RWPE1 (cell line): Measurements from ENCODE around the gene CC2D1A.
"Not testable (repeated sequence)": the region's sequence is repeated elsewhere in the genome, so short reads cannot be mapped to it uniquely, and the experiment has no call there.

Source experiments
- CTCF ChIA-PET: fragments of 350-600 bp; sonication (Branson Sonifier 250); formaldehyde crosslinking; extraction: SDS; loops from one replicate; lab custom pipeline; 2021; lab: Yijun Ruan, JAX
- POLR2A ChIA-PET: fragments of 400-600 bp; formaldehyde crosslinking; extraction: SDS; loops from one replicate; lab custom pipeline; 2020; ENCODE audit warnings: antibody characterized with exemption; ENCODE audit not compliant: low non-redundant PET; lab: Yijun Ruan, JAX
- DNase-seq: peaks from one replicate; pipeline ENCODE4 v3.0.0; 2012; ENCODE audit warnings: low spot score
- H3K27ac ChIP-seq: fragments of 450-650 bp; 2 replicates; pipeline ENCODE4 v1.5.1; 2017
- TF ChIP-seq, protein P1 (sequence below): fragments of 450-650 bp; conservative IDR thresholded peaks from 2 replicates; pipeline ENCODE4 v1.5.1; 2017; ENCODE audit warnings: low read depth, mild to moderate bottlenecking

Gene CC2D1A

DNA sequence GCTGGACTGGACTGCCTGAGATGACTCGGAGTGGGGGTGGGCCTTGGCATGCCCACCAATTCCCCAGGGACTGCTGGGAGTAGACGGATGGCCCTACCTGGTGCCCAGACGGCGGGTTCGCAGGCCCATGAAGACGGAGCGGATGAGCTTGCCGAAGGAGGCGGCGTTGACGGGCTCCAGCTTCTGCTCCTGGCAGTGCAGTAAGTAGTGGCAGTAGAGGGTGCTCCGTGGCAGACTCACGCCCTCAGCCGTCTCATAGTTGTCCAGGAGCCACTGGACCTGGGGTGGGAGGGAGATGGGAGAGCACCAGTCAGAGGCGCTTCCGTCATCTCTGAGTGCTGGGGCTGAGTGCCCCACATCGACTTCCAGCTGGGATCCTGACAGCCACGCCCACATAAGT is 63.9 kb downstream of the CC2D1A start:
- TF ChIP-seq, protein P1, sequence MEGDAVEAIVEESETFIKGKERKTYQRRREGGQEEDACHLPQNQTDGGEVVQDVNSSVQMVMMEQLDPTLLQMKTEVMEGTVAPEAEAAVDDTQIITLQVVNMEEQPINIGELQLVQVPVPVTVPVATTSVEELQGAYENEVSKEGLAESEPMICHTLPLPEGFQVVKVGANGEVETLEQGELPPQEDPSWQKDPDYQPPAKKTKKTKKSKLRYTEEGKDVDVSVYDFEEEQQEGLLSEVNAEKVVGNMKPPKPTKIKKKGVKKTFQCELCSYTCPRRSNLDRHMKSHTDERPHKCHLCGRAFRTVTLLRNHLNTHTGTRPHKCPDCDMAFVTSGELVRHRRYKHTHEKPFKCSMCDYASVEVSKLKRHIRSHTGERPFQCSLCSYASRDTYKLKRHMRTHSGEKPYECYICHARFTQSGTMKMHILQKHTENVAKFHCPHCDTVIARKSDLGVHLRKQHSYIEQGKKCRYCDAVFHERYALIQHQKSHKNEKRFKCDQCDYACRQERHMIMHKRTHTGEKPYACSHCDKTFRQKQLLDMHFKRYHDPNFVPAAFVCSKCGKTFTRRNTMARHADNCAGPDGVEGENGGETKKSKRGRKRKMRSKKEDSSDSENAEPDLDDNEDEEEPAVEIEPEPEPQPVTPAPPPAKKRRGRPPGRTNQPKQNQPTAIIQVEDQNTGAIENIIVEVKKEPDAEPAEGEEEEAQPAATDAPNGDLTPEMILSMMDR, result no peak
- ChIA-PET POLR2A (no interaction called here), CTCF (interaction anchor here (0.6 kb wide), 1 partner anchor 36 kb away, joined by 3 read pairs; no protein-coding TSS in a partner anchor)
- no peak for DNase-seq
- H3K27ac ChIP-seq, result peak overlapping the region; percentile 3; the same call in 1 of the 2 replicates

DNA sequence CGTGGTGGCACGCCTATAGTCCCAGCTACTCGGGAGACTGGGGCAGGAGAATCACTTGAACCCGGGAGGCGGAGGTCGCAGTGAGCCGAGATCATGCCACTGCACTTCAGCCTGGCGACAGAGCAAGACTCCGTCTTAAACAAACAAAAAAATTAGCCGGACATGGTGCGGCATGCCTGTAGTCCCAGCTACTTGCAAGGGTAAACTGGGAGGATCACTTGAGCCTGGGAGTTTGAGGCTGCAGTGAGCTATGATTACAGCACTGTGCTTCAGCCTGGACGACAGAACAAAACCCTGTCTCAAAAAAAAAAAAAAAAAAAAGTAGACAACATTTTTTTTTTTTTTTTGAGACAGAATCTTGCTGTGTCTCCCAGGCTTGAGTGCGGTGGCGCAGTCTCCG is 65.9 kb downstream of the CC2D1A start:
- DNase-seq, POLR2A ChIA-PET: not testable (repeated sequence)
- CTCF ChIA-PET, result interaction anchor here (0.6 kb wide), 2 partner anchors 138 to 244 kb away, joined by 3 to 4 read pairs; no protein-coding TSS in a partner anchor
- peak overlapping the region; percentile 50 for H3K27ac ChIP-seq

DNA sequence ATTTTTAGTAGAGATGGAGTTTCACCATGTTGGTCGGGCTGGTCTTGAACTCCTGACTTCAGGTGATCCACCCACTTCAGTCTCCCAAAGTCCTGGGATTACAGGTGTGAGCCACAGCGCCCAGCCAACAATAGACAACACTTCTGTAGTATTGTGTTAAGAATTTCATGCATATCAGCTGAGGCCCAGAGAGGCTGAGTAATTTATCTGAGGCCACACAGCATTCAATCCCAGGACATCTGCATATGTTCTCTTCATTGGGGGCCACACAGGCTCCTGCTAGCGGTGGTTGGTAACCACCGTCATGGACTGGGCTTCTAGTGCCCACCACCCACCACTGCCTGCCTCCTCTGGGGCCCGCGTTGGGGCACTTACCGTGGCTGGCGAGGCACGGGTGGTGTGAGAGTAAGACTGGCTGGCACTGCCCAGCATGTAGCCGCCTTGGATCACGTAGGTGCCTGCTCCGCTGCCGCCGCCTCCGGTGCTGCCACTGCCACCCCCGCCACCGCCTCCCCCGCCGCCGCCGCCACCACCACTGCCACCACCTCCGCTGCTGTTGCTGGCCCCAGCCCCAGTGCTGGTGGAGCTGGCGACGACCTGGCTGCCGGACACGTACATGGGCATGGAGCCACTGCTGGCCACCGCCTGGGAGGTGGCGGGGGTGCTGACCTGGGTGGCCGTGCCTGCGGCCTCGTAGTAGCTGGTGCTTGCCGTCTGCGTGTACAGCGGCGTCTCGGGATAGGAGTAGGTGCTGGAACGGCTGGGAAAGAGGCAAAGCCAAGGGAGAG is 66.6 kb downstream of the CC2D1A start:
- ChIA-PET CTCF (no interaction called here), POLR2A (no interaction called here)
- peak overlapping the region; percentile 50; the same call in 1 of the 2 replicates for H3K27ac ChIP-seq
- no peak for DNase-seq
- TF ChIP-seq, protein P1, result no peak

DNA sequence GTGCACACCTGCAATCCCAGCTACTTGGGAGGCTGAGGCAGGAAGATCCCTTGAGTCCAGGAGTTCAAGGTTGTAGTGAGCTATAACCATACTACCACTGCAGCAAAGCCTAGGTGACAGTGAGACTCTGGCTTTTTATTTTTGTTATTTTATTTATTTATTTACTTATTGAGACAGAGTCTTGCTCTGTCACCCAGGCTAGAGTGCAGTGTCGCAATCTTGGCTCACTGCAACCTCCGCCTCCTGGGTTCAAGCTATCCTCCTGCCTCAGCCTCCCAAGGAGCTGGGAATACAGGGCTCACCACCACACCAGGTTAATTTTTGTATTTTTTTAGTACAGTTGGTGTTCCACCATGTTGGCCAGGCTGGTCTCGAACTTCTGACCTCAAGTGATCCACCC is 67.5 kb downstream of the CC2D1A start:
- DNase-seq, CTCF ChIA-PET: not testable (repeated sequence)
- POLR2A ChIA-PET, result interaction anchor here (0.6 to 1.0 kb wide), 2 partner anchors 20 to 108 kb away, joined by 3 read pairs; no protein-coding TSS in a partner anchor
- peak overlapping the region; percentile 50 for H3K27ac ChIP-seq

DNA sequence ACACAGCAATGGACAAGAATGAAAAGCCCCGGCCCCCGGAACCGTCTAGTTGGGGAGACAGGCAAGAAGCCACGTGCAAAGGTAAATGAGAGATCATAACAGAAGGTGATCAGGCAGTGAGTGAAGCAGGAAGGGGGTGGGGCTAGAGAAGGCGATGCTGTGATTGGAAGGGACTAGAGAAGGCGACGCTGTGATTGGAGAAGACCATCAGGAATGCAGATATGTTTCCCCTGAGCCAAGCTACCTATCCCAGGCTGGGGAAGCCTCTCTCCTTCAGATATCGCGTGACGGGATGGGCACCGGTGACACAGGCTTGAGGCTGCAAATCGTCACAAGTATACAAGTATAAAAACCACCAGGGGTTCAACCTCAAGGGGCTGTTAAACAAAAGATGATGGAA is 68.1 kb downstream of the CC2D1A start:
- H3K27ac ChIP-seq, result peak overlapping the region; percentile 50
- ChIA-PET POLR2A (interaction anchor here (0.5 to 1.0 kb wide), 3 partner anchors 19 to 108 kb away, joined by 3 read pairs; no protein-coding TSS in a partner anchor), CTCF (interaction anchor here (0.7 to 1.1 kb wide), 2 partner anchors 20 to 45 kb away, joined by 3 read pairs; no protein-coding TSS in a partner anchor)
- DNase-seq, result peak; percentile 96
- TF ChIP-seq, protein P1, result no peak

DNA sequence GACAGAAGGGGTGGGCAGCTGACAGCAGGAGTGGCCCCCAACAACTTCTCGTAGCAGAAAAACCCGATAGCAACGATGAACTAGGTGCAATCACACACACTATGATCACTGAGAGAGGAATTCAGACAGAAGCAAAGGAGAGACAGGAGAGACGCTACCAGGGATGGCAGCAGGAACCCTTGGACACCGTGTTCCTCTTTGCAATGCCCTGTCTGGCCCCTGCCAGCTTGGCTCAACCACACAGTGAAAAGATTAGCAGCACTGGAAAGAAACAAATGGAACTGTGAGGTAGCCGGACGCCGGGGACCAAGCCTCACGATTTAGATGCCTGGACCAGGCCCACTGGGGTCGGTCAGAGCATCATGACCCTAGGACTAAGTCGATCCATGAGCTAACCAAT is 69.9 kb downstream of the CC2D1A start:
- ChIA-PET POLR2A (no interaction called here), CTCF (no interaction called here)
- H3K27ac ChIP-seq, result peak overlapping the region; percentile 75
- TF ChIP-seq, protein P1, result no peak
- no peak for DNase-seq

DNA sequence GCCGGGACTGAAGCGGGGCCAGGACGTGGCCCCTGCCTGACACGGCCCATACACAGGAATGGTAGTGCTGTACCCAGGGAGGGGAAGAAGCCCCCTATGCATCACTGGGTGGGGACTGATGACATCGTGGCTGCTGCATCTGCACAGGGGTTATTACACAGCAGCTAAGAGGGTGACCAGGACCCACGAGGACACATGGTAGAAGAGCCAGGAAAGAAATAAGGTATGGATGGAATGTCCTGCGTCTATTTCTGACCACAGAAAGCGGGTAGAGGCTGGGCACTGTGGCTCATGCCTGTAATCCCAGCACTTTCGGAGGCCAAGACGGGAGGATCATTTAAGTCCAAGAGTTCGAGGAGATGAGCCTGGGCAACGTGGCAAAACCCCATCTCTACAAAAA is 70.4 kb downstream of the CC2D1A start:
- TF ChIP-seq, protein P1, result no peak
- POLR2A ChIA-PET, result no interaction called here
- peak overlapping the region; percentile 75 for H3K27ac ChIP-seq
- DNase-seq, result no peak
- CTCF ChIA-PET, result no interaction called here
